ENCODE results near the gene CDC42BPA. TPM values are rescaled to one million over a fixed set of nuclear protein-coding genes. Genes with fewer than 3 reads are reported as not detected.

The CDC42BPA gene
- total and polyA plus RNA-seq, 4 experiments from 2014 or later = 0.49 to 0.72 TPM; not detected in 2

DNA sequence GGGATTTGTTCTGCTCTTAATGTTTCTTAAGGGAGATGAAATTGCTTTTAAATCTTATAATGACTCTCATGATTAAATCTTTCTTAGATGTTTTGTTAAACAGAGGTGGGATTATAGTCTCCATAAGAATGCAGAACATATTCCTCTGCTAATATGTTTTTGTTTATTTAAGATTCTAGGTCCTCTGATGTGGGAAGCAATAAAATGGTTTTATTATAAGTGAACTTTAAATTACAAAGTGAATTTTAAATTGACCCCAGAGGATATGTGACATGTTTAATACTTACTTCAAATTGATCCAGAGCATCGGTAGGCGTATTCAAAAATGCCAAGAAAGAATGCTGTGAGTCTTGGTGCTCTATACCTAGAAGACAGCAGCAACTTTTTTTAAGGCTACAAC, 248.8 kb downstream of the CDC42BPA start:
- peaks cover 0 to 3% (median 0%) of the 10 kb centered on the region in 4 donors for H3K4me1 Mint-ChIP-seq
- CTCF ChIA-PET (ENCODE audit: partially characterized antibody) = no interaction called here
- no peak overlapping the region for H3K4me3 ChIP-seq (ENCODE audit: low read length in 2 of 2)
- H3K9me3 Mint-ChIP-seq = no peaks in the 10 kb centered on the region
- no peak overlapping the region for H3K4me3 Mint-ChIP-seq
- H3K4me1 ChIP-seq (ENCODE audit: insufficient read depth, low read length) = no peaks in the 10 kb centered on the region
- H3K27ac Mint-ChIP-seq = no peak overlapping the region
- H3K27me3 ChIP-seq (ENCODE audit: insufficient read depth, low read length) = no peaks in the 10 kb centered on the region
- no peak overlapping the region for H3K27ac ChIP-seq (ENCODE audit: low read depth, low read length)
- POLR2A ChIA-PET (ENCODE audit: partially characterized antibody) = no interaction called here
- no peaks in the 10 kb centered on the region for H3K36me3 ChIP-seq (ENCODE audit: insufficient read depth, low read length)
- no peak for DNase-seq
- peaks cover 4 to 9% of the 10 kb centered on the region in 2 donors for H3K27me3 Mint-ChIP-seq
- H3K9me3 ChIP-seq (ENCODE audit: control insufficient read depth in 1 of 2, low read length in 2 of 2) = no peaks in the 10 kb centered on the region
- H3K36me3 Mint-ChIP-seq = no peaks in the 10 kb centered on the region
- intact Hi-C loops (cut with micrococcal nuclease) = no loop called here

DNA sequence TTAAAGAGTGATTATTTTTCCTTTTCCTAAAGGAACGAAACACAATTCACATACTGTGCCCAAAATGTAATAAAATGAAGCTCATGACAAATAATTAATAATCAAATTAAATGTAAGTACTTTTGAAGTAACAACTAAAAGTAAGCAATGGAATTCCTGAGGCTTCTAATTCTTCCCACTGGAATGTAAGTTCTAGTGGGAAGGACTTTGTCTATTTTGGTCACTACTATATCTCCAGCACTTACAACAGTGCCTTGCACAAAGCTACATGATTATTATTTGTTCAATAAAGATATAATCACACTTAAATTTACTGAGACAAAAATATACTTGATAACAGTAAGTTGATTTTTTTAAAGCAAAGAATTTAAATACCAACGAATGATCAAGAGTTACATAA, 249.4 kb downstream of the CDC42BPA start:
- Histone ChIP-seq H3K27ac (ENCODE audit: low read depth, low read length) (no peak overlapping the region), H3K4me1 (ENCODE audit: insufficient read depth, low read length) (no peaks in the 10 kb centered on the region), H3K9me3 (ENCODE audit: control insufficient read depth in 1 of 2, low read length in 2 of 2) (no peaks in the 10 kb centered on the region), H3K27me3 (ENCODE audit: insufficient read depth, low read length) (no peaks in the 10 kb centered on the region), H3K4me3 (ENCODE audit: low read length in 2 of 2) (no peak overlapping the region), H3K36me3 (ENCODE audit: insufficient read depth, low read length) (no peaks in the 10 kb centered on the region)
- peaks cover 9 to 12% of the 10 kb centered on the region in 2 donors for H3K27me3 Mint-ChIP-seq
- H3K36me3 Mint-ChIP-seq = no peaks in the 10 kb centered on the region
- DNase-seq = no peak
- peaks cover 0 to 3% (median 0%) of the 10 kb centered on the region in 4 donors for H3K4me1 Mint-ChIP-seq
- CTCF ChIA-PET (ENCODE audit: partially characterized antibody) = no interaction called here
- intact Hi-C loops (cut with micrococcal nuclease) = no loop called here
- POLR2A ChIA-PET (ENCODE audit: partially characterized antibody) = no interaction called here
- no peak overlapping the region for H3K4me3 Mint-ChIP-seq
- H3K27ac Mint-ChIP-seq = no peak overlapping the region
- no peaks in the 10 kb centered on the region for H3K9me3 Mint-ChIP-seq

DNA sequence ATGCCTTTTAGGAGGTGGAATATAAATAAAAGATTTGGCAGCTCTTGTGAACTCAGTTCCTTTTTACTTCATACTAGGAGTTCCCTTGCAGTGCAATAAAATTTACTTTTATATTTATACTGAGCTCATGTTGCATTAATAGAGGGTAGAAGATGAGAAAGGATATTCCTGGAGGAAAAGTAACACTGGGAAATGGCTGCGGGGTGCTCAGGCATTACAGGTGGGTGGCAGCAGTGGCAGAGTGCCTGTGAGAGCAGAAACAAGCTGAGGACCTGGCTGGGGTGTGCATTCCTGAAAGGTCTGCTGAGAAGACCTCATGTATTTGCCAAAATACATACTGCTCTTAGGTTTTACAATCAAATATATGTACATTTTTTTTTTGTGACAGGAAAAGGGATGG, 251.3 kb downstream of the CDC42BPA start:
- Mint-ChIP-seq H3K4me3 (no peak overlapping the region), H3K9me3 (peaks cover 0 to 2% (median 0%) of the 10 kb centered on the region in 8 donors), H3K27ac (no peak overlapping the region), H3K36me3 (no peaks in the 10 kb centered on the region), H3K4me1 (no peaks in the 10 kb centered on the region), H3K27me3 (peaks cover 12 to 15% of the 10 kb centered on the region in 2 donors)
- no peak for DNase-seq
- Histone ChIP-seq H3K27ac (ENCODE audit: low read depth, low read length) (no peak overlapping the region), H3K9me3 (ENCODE audit: control insufficient read depth in 1 of 2, low read length in 2 of 2) (no peaks in the 10 kb centered on the region), H3K36me3 (ENCODE audit: insufficient read depth, low read length) (no peaks in the 10 kb centered on the region), H3K4me3 (ENCODE audit: low read length in 2 of 2) (no peak overlapping the region), H3K27me3 (ENCODE audit: insufficient read depth, low read length) (no peaks in the 10 kb centered on the region), H3K4me1 (ENCODE audit: insufficient read depth, low read length) (no peaks in the 10 kb centered on the region)
- intact Hi-C loops (cut with micrococcal nuclease) = no loop called here
- POLR2A ChIA-PET (ENCODE audit: partially characterized antibody) = no interaction called here
- CTCF ChIA-PET (ENCODE audit: partially characterized antibody) = no interaction called here

GRCh38 chr1:227065311-227065710, 253.0 kb downstream of the CDC42BPA start:
- POLR2A ChIA-PET (ENCODE audit: partially characterized antibody) = no interaction called here

GRCh38 chr1:227062306-227062705, 256.0 kb downstream of the CDC42BPA start:
- Histone ChIP-seq H3K9me3 (ENCODE audit: control insufficient read depth in 1 of 2, low read length in 2 of 2) (no peaks in the 10 kb centered on the region), H3K27me3 (ENCODE audit: insufficient read depth, low read length) (no peaks in the 10 kb centered on the region), H3K4me3 (ENCODE audit: low read length in 2 of 2) (no peak overlapping the region), H3K36me3 (ENCODE audit: insufficient read depth, low read length) (no peaks in the 10 kb centered on the region), H3K27ac (ENCODE audit: low read depth, low read length) (no peak overlapping the region), H3K4me1 (ENCODE audit: insufficient read depth, low read length) (no peaks in the 10 kb centered on the region)
- Mint-ChIP-seq H3K36me3 (no peaks in the 10 kb centered on the region), H3K27ac (no peak overlapping the region), H3K4me3 (no peak overlapping the region), H3K27me3 (peaks cover 16 to 26% of the 10 kb centered on the region in 2 donors), H3K9me3 (peaks cover 0 to 17% (median 12%) of the 10 kb centered on the region in 8 donors), H3K4me1 (no peaks in the 10 kb centered on the region)
- CTCF ChIA-PET (ENCODE audit: partially characterized antibody) = no interaction called here
- intact Hi-C loops (cut with micrococcal nuclease) = no loop called here
- DNase-seq = no peak
- POLR2A ChIA-PET (ENCODE audit: partially characterized antibody) = no interaction called here

More at GRCh38 chr1:227065311-227065710, 253.0 kb downstream of the CDC42BPA start:
- no peaks in the 10 kb centered on the region for H3K9me3 ChIP-seq (ENCODE audit: control insufficient read depth in 1 of 2, low read length in 2 of 2)
- no peak overlapping the region for H3K4me3 Mint-ChIP-seq
- peaks cover 0 to 8% (median 2%) of the 10 kb centered on the region in 8 donors for H3K9me3 Mint-ChIP-seq
- H3K27me3 Mint-ChIP-seq = peaks cover 15 to 21% of the 10 kb centered on the region in 2 donors
- no peak overlapping the region for H3K27ac ChIP-seq (ENCODE audit: low read depth, low read length)
- no peak for DNase-seq
- H3K4me3 ChIP-seq (ENCODE audit: low read length in 2 of 2) = no peak overlapping the region
- no peak overlapping the region for H3K27ac Mint-ChIP-seq
- CTCF ChIA-PET (ENCODE audit: partially characterized antibody) = no interaction called here
- intact Hi-C loops (cut with micrococcal nuclease) = no loop called here
- no peaks in the 10 kb centered on the region for H3K36me3 ChIP-seq (ENCODE audit: insufficient read depth, low read length)
- H3K36me3 Mint-ChIP-seq = no peaks in the 10 kb centered on the region
- H3K4me1 Mint-ChIP-seq = no peaks in the 10 kb centered on the region
- H3K27me3 ChIP-seq (ENCODE audit: insufficient read depth, low read length) = no peaks in the 10 kb centered on the region
- H3K4me1 ChIP-seq (ENCODE audit: insufficient read depth, low read length) = no peaks in the 10 kb centered on the region

DNA sequence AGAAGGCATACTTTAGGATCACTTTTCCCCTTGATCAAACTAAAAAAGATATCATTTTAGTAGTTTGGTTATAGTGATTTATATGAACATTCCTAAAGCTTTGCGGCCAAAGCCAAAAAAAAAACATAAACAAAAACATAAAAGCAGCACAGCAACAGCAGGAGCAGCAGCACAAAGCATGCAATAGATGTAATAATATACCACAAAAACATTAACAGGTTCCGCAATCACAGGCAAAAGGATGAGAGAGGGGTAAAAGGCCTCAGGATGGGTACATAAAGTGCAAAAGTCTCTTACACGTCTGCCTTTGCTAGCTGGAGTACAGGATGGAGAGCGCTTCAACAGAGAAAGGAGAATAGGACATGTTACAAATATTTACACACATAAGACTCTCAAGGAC, 259.2 kb downstream of the CDC42BPA start:
- Histone ChIP-seq H3K27me3 (ENCODE audit: insufficient read depth, low read length) (no peaks in the 10 kb centered on the region), H3K4me3 (ENCODE audit: low read length in 2 of 2) (no peak overlapping the region), H3K4me1 (ENCODE audit: insufficient read depth, low read length) (no peaks in the 10 kb centered on the region), H3K9me3 (ENCODE audit: control insufficient read depth in 1 of 2, low read length in 2 of 2) (no peaks in the 10 kb centered on the region), H3K27ac (ENCODE audit: low read depth, low read length) (no peak overlapping the region), H3K36me3 (ENCODE audit: insufficient read depth, low read length) (no peaks in the 10 kb centered on the region)
- POLR2A ChIA-PET (ENCODE audit: partially characterized antibody) = no interaction called here
- H3K4me3 Mint-ChIP-seq = no peak overlapping the region
- peaks cover 11 to 14% of the 10 kb centered on the region in 2 donors for H3K27me3 Mint-ChIP-seq
- no peak for DNase-seq
- CTCF ChIA-PET (ENCODE audit: partially characterized antibody) = no interaction called here
- peaks cover 0 to 17% (median 12%) of the 10 kb centered on the region in 8 donors for H3K9me3 Mint-ChIP-seq
- no peak overlapping the region for H3K27ac Mint-ChIP-seq
- H3K36me3 Mint-ChIP-seq = no peaks in the 10 kb centered on the region
- intact Hi-C loops (cut with micrococcal nuclease) = no loop called here
- H3K4me1 Mint-ChIP-seq = no peaks in the 10 kb centered on the region

DNA sequence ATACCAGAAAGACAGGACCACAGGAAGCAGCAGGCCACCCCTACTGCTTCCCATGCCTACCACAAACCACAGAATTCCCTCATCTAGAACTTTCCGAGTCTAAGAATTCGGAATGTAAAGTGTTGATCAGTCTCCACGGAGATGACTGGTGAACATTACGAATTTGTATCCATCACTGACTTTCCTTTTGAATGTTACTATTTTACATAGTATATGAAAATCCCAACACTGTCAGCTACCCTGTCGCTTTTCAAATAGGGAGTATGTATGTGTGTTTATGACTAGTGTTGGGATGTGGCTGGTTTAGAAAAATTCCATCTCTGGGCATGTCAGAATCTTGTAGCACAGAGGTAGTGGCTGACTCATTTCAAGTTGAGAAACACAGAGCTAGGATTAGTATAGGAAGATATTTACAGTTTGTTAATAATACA, 260.0 kb downstream of the CDC42BPA start:
- Mint-ChIP-seq H3K27me3 (peaks cover 9 to 14% of the 10 kb centered on the region in 2 donors), H3K9me3 (peaks cover 0 to 17% (median 12%) of the 10 kb centered on the region in 8 donors), H3K4me3 (peak overlapping the region in 2 of 8 donors; percentile 31 to 46), H3K36me3 (no peaks in the 10 kb centered on the region), H3K4me1 (no peaks in the 10 kb centered on the region), H3K27ac (no peak overlapping the region)
- intact Hi-C loops (cut with micrococcal nuclease) = no loop called here
- POLR2A ChIA-PET (ENCODE audit: partially characterized antibody) = no interaction called here
- Histone ChIP-seq H3K27ac (ENCODE audit: low read depth, low read length) (no peak overlapping the region), H3K9me3 (ENCODE audit: control insufficient read depth in 1 of 2, low read length in 2 of 2) (no peaks in the 10 kb centered on the region), H3K27me3 (ENCODE audit: insufficient read depth, low read length) (no peaks in the 10 kb centered on the region), H3K4me1 (ENCODE audit: insufficient read depth, low read length) (no peaks in the 10 kb centered on the region), H3K4me3 (ENCODE audit: low read length in 2 of 2) (no peak overlapping the region), H3K36me3 (ENCODE audit: insufficient read depth, low read length) (no peaks in the 10 kb centered on the region)
- CTCF ChIA-PET (ENCODE audit: partially characterized antibody) = no interaction called here
- DNase-seq = no peak

GRCh38 chr1:227049253-227049652, 269.0 kb downstream of the CDC42BPA start:
- H3K27me3 ChIP-seq (ENCODE audit: insufficient read depth, low read length) = no peaks in the 10 kb centered on the region
- H3K36me3 ChIP-seq (ENCODE audit: insufficient read depth, low read length) = no peaks in the 10 kb centered on the region
- no peaks in the 10 kb centered on the region for H3K4me1 ChIP-seq (ENCODE audit: insufficient read depth, low read length)
- no peak overlapping the region for H3K4me3 ChIP-seq (ENCODE audit: low read length in 2 of 2)
- POLR2A ChIA-PET (ENCODE audit: partially characterized antibody) = no interaction called here
- peaks cover 6 to 12% of the 10 kb centered on the region in 2 donors for H3K27me3 Mint-ChIP-seq
- intact Hi-C loops (cut with micrococcal nuclease) = no loop called here
- DNase-seq = no peak
- no peaks in the 10 kb centered on the region for H3K9me3 Mint-ChIP-seq
- H3K27ac Mint-ChIP-seq = no peak overlapping the region
- H3K36me3 Mint-ChIP-seq = no peaks in the 10 kb centered on the region
- no peaks in the 10 kb centered on the region for H3K9me3 ChIP-seq (ENCODE audit: control insufficient read depth in 1 of 2, low read length in 2 of 2)
- no peak overlapping the region for H3K27ac ChIP-seq (ENCODE audit: low read depth, low read length)
- H3K4me3 Mint-ChIP-seq = no peak overlapping the region
- CTCF ChIA-PET (ENCODE audit: partially characterized antibody) = no interaction called here
- no peaks in the 10 kb centered on the region for H3K4me1 Mint-ChIP-seq

All from CD4-positive, alpha-beta memory T cell (primary cell).